Stimulated activated effector memory CD8-positive, alpha-beta T cell treated with anti-CD3 and anti-CD28 coated beads, Interleukin-12 subunit alpha, Interleukin-12 subunit beta, amount 100 ng/mL, for 72 hours (primary cell): ENCODE results near the gene FBXL20.
A peak's percentile ranks its signal among the peaks of the same experiment; 100 is the strongest.

ENCODE experiments used
- ATAC-seq: fragments of 150-1000 bp; cut with Tn5 transposase; 2 replicates; pipeline ENCODE4 v1.10.0; 2021
- DNase-seq, 2 donors: peaks; one replicate each; pipeline ENCODE4 v3.0.0; 2021 to 2022; ENCODE audit warnings: low spot score in 2 of 2
- H3K27ac Mint-ChIP-seq: one replicate; pipeline ENCODE4 v1.8.0; 2022; ENCODE audit warnings: mild to moderate bottlenecking, mixed read lengths
- H3K36me3 Mint-ChIP-seq: one replicate; pipeline ENCODE4 v1.8.0; 2022; ENCODE audit warnings: mild to moderate bottlenecking, mixed read lengths
- H3K4me1 Mint-ChIP-seq: one replicate; pipeline ENCODE4 v1.8.0; 2022; ENCODE audit warnings: mixed read lengths
- H3K4me3 Mint-ChIP-seq: one replicate; pipeline ENCODE4 v1.8.0; 2022; ENCODE audit warnings: mild to moderate bottlenecking, mixed read lengths
- H3K9me3 Mint-ChIP-seq: one replicate; pipeline ENCODE4 v1.8.0; 2022; ENCODE audit warnings: mixed read lengths

FBXL20 gene

DNA sequence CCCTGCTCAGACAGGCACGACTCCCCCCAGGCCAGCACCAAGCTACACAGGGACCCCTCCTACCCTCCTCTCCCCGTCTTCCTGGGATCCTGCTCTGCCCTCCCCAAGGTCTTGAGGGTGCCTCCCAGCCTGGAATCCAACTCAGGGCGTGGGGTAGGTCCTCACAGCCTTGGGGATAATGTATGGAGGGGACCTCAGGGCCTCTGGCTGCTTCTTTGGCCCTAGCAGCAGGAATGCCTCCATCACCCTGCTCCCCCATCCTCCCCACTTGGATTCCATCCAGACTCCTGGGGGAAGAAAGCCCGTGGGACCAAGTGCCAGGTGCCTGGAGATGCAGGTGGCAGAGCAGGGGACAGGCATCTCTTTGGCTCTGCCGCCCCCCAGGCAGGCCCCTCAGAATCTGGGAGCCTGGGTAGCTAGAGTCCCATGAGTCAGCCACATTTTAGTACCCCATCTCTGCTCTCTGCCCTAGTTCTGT lies 164.9 kb downstream of the FBXL20 start:
- Mint-ChIP-seq H3K36me3 (peaks cover 4% of the 10 kb centered on the region), H3K27ac (peak overlapping the region; percentile 67), H3K4me3 (no peak overlapping the region), H3K9me3 (no peaks in the 10 kb centered on the region), H3K4me1 (peaks cover 48% of the 10 kb centered on the region)
- ATAC-seq (no peak), DNase-seq (no peak)

DNA sequence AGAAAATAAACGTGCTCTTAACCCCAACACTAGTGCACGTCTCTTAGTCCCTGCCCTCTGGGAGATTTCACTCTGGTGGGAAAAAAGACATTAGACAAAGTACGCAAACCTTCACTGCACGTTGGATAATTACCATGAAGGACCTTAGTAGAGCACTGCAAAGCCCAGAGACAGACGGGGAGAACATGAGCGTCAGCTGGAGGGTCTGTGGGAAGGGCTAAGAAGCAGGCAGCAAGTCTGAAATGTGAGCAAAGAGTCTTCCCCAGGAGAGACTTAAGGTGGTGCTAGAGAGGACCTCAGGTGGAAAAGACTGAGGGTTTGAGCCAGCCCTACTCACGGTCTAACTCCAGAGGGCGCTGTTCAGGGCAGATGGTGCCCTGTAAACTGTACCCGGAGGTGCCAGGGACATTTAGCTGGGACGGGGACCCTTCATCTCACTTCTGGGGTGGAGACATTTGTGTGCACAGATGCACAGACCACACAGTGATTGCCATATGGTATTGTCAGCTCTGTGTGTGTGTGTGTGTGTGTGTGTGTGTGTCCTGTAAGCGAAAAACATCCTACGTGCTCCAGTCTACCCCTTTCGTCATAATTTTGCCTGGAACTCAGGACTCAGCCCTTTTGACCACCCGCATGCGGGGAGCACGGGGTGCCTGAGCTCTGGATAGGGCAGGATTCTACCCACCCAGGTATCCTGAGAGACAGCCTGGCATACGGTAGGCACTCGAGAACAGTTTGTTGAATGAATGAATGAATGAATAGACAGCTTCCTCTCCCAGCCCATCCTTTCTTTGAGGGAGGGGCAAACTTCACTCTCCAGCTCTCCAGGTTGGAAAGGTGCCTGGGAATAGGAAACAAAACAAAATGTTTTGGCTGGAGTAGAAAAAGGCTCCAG lies 165.6 kb downstream of the FBXL20 start:
- peaks cover 51% of the 10 kb centered on the region for H3K4me1 Mint-ChIP-seq
- H3K27ac Mint-ChIP-seq = peak overlapping the region; percentile 67
- H3K9me3 Mint-ChIP-seq = no peaks in the 10 kb centered on the region
- peaks cover 4% of the 10 kb centered on the region for H3K36me3 Mint-ChIP-seq
- ATAC-seq (peak; percentile 69), DNase-seq (peak in 1 of 2 donors; percentile 72)
- H3K4me3 Mint-ChIP-seq = no peak overlapping the region

DNA sequence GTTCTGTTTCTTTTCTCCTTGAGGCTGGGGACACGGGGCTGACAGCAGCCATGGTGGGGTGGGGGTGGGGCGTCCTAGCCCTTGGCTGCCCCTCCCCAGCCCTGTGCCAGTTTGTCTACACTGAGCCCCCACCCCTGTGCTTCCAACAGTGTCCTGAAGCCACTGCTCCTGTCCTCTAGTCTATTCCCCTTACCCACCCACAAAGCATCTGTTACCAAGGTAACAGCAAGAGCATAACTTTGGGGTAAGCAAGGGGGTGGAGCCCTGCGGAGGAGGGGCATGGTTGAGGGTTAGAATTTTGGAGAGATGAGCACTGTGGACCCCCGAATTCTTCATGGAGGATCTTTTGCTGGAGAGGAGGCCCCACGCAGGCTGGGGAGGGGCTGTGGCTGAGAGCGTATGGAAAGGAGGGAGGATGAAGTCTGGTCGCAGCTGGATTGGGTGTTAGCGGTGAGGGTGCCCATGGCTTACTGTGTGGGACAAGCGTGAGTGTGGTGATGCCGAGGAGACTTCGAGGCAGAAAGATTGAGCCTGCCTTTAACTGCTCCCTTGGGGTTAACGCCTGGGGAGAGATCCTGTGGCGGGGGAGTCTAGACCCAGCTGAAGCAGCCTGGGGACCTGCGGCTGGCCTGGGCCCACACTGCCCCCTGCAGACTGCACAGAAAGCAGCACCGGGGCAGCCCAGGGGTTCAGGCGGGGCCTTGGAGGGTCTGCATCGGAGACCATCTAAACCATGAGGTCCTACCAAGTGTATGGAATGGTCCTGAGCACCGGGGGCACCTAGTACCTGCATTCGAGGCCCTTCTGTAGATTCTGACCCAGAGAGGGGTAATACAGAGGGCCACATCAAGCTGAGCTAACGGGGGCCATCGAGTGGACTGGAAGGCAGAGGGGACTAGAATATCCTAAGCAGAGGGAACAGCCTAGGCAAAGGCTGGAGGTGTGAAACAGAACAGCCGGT lies 169.6 kb downstream of the FBXL20 start:
- ATAC-seq = peak; percentile 87
- DNase-seq = peak in 1 of 2 donors; percentile 61
- H3K4me3 Mint-ChIP-seq = peak overlapping the region; percentile 45
- H3K9me3 Mint-ChIP-seq = no peaks in the 10 kb centered on the region
- peak overlapping the region; percentile 89 for H3K27ac Mint-ChIP-seq
- peaks cover 4% of the 10 kb centered on the region for H3K36me3 Mint-ChIP-seq
- peaks cover 32% of the 10 kb centered on the region for H3K4me1 Mint-ChIP-seq

DNA sequence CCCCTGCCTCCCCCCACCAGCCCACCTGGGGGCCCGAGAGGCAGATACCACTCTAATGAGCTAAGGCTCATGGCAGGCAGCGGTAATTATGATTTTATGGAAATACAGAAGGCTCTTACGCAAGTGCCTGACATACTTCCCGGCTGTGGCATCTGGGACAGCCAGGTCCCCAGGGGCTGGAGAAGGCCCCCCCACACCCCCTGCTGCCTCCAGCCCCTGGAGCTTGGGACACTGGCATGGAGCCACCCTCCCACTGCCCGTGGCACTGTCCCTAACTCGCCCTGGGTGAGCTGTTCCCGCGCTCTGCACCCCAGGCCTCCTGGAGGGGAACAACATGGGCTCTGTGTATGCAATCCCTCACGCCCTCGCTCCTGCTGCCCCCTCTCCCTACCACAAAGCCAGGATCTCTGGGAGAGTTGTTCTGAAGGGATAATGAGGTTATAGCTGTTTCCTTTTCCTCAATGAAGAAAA lies 170.3 kb downstream of the FBXL20 start:
- Mint-ChIP-seq H3K9me3 (no peaks in the 10 kb centered on the region), H3K27ac (peak overlapping the region; percentile 89)
- no peak for ATAC-seq

DNA sequence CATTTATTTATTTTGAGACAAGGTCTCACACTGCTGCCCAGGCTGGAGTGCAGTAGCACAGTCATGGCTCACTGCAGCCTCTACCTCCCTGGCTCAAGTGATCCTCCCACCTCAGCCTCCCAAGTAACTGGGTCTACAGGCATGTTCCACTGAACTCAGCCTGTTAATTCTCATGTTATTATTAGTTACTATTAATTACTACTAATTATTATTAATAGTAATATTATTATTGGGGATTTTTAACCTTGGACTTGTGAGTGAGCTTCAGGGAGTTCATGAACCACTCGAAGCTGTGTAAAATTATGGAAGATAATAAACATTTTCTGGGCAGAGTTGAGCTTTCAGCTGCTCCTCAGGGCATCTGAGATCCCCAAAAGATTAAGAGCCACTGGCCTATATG lies 171.1 kb downstream of the FBXL20 start:
- Mint-ChIP-seq H3K4me3 (no peak overlapping the region), H3K9me3 (no peaks in the 10 kb centered on the region), H3K4me1 (peaks cover 28% of the 10 kb centered on the region), H3K36me3 (peaks cover 4% of the 10 kb centered on the region), H3K27ac (no peak overlapping the region)
- ATAC-seq (no peak), DNase-seq (no peak)

More for the DNA sequence above, 170.3 kb downstream of the FBXL20 start:
- no peak for DNase-seq
- Mint-ChIP-seq H3K4me3 (peak overlapping the region; percentile 45), H3K36me3 (peaks cover 4% of the 10 kb centered on the region), H3K4me1 (peaks cover 30% of the 10 kb centered on the region)

DNA sequence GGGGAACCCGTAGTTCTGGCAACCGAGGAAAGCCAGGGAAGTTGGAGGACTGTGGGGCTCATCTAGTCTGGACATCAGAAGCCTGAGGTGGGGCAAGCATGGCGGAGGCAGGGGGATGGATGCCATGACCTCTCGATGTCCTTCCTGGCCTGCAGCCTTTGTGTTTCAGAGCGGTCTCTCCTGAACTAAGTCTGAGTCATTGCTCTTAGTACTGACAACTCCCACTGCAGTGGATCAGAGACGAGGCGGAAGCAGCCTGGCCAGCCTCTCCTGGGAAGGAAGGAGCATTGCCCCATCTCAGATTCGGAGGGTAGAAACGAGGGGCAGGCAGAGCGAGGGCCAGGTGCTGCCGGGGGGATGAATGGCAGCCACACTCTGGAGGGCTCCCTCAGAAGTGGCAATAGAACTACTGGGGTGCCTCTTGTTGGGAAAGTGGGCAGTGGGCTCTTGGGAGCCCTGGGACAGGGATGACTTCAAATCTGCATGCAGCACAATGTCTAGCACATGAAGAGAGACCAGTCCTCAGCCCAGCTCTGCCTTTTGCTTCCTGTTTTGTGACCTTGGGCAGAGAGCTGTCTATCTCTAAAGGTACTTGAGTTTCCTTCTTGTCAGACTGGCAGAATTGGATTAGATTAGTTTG lies 172.0 kb downstream of the FBXL20 start:
- no peak for DNase-seq
- ATAC-seq = no peak
- peaks cover 26% of the 10 kb centered on the region for H3K4me1 Mint-ChIP-seq
- H3K27ac Mint-ChIP-seq = no peak overlapping the region
- H3K9me3 Mint-ChIP-seq = no peaks in the 10 kb centered on the region
- H3K4me3 Mint-ChIP-seq = no peak overlapping the region
- H3K36me3 Mint-ChIP-seq = peaks cover 4% of the 10 kb centered on the region

DNA sequence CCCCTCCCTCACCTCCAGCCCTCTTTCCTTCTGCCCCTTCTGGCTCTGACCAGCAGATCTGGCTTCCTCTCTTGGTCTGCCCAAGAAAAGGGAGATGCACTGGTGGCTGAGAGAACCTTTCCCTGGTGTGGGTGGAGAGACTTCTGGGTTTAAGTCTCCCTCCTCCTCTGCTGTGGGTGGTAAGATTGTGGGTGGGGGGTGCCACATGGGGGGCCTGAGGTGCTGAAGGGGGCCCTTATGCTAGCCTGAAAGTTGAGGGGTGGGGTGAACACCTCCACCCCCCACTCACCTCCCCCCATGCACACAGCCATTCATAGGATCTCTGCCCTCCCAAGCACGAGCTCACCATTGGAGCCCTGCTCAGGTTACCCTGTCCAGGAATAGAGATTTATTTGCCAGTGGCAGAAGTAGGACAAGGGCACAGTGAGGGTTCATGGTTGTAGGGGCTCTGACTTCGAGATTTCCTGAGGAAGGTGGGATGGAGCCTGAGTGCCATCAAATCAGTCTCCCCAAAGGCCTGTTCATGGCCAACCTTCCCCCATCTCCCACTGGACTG lies 174.0 kb downstream of the FBXL20 start:
- Mint-ChIP-seq H3K9me3 (no peaks in the 10 kb centered on the region), H3K36me3 (peaks cover 4% of the 10 kb centered on the region), H3K4me3 (no peak overlapping the region), H3K4me1 (peaks cover 32% of the 10 kb centered on the region), H3K27ac (no peak overlapping the region)
- ATAC-seq (no peak), DNase-seq (no peak)

DNA sequence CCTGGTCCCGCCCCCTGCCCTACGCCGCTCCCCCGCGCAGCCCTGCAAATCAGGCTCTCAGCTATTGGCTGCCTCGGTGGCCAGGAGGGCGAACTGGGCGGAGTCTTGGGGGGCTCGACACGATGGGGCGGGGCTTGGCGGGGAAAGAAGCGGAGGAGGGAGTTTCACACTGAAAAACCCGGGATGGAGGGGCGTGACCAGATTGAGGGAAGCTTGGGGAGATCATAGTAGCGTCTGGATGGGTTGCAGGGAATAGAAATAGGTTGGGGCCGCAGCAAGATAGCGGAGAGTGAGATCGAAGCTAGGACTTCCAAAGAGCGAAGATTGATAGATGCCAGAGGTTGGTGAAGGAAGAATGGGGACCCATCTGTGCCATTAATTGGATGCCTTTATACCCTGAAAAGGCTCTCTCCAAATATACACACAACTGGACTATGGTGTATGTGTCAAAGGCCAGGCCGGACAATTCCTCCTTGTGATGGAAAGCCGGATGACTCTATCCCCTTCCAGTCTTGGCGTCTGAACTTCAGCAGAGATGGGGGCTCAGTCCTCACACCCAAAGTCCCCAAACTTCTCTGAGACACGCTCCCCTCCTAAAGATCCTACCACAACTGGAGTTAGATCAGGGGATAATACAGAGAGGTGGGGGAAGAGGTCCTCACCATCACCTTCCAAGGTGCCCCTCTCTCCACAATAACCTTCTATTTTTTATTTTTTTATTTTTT lies 175.3 kb downstream of the FBXL20 start:
- peaks cover 20% of the 10 kb centered on the region for H3K4me1 Mint-ChIP-seq
- H3K4me3 Mint-ChIP-seq = peak overlapping the region; percentile 70
- DNase-seq = peak in 1 of 2 donors; percentile 68
- no peaks in the 10 kb centered on the region for H3K9me3 Mint-ChIP-seq
- no peaks in the 10 kb centered on the region for H3K36me3 Mint-ChIP-seq
- H3K27ac Mint-ChIP-seq = no peak overlapping the region
- peak; percentile 74 for ATAC-seq

- ATAC-seq (peak; percentile 53), DNase-seq (no peak)
- Mint-ChIP-seq H3K27ac (no peak within 1 kb of the TSS), H3K9me3 (no peaks in the 10 kb centered on the region), H3K4me1 (peaks cover 20% of the 10 kb centered on the region), H3K36me3 (no peaks in the 10 kb centered on the region), H3K4me3 (peak within 1 kb of the TSS; percentile 70)
Observed at GRCh38 chr17:39225308-39225958, 176.0 kb downstream of the FBXL20 start, which contains the start of gene STAC2. STAC2 (minus strand) TSS chr17:39225945; CDS start chr17:39225502, 443 bp downstream.

GRCh38 chr17:39224778-39225307 lies 176.6 kb downstream of the FBXL20 start:
- Mint-ChIP-seq H3K36me3 (no peaks in the 10 kb centered on the region), H3K27ac (no peak overlapping the region), H3K4me3 (peak overlapping the region; percentile 70), H3K4me1 (peaks cover 20% of the 10 kb centered on the region), H3K9me3 (no peaks in the 10 kb centered on the region)
- ATAC-seq (peak; percentile 29), DNase-seq (no peak)

GRCh38 chr17:39223907-39224777 lies 177.3 kb downstream of the FBXL20 start:
- ATAC-seq (no peak), DNase-seq (no peak)
- peak overlapping the region; percentile 70 for H3K4me3 Mint-ChIP-seq
- no peaks in the 10 kb centered on the region for H3K9me3 Mint-ChIP-seq
- peaks cover 15% of the 10 kb centered on the region for H3K4me1 Mint-ChIP-seq
- no peak overlapping the region for H3K27ac Mint-ChIP-seq
- no peaks in the 10 kb centered on the region for H3K36me3 Mint-ChIP-seq

- Mint-ChIP-seq H3K9me3 (no peaks in the 10 kb centered on the region), H3K27ac (no peak overlapping the region), H3K4me1 (peaks cover 16% of the 10 kb centered on the region), H3K36me3 (no peaks in the 10 kb centered on the region), H3K4me3 (peak overlapping the region; percentile 70)
- ATAC-seq (peak; percentile 12), DNase-seq (no peak)
Observed at GRCh38 chr17:39222866-39223834, 178.3 kb downstream of the FBXL20 start.
